ENCODE results near the gene WASF2. TPM values are rescaled to one million over a fixed set of nuclear protein-coding genes. Genes with fewer than 3 reads are reported as not detected.
"Not testable (repeated sequence)": the region's sequence is repeated elsewhere in the genome, so short reads cannot be mapped to it uniquely, and the experiment has no call there.

WASF2 gene
- total RNA-seq, 1 experiment from 2014 or later = 18.2 TPM

GRCh38 chr1:27398405-27399149, 91.4 kb downstream of the WASF2 start:
- no peak for DNase-seq (ENCODE audit: low read depth)

- no peak for DNase-seq (ENCODE audit: low read depth)
Measured at GRCh38 chr1:27397749-27398148, 92.2 kb downstream of the WASF2 start.

- no peak for DNase-seq (ENCODE audit: low read depth)
Measured at GRCh38 chr1:27397110-27397509, 92.9 kb downstream of the WASF2 start.

DNA sequence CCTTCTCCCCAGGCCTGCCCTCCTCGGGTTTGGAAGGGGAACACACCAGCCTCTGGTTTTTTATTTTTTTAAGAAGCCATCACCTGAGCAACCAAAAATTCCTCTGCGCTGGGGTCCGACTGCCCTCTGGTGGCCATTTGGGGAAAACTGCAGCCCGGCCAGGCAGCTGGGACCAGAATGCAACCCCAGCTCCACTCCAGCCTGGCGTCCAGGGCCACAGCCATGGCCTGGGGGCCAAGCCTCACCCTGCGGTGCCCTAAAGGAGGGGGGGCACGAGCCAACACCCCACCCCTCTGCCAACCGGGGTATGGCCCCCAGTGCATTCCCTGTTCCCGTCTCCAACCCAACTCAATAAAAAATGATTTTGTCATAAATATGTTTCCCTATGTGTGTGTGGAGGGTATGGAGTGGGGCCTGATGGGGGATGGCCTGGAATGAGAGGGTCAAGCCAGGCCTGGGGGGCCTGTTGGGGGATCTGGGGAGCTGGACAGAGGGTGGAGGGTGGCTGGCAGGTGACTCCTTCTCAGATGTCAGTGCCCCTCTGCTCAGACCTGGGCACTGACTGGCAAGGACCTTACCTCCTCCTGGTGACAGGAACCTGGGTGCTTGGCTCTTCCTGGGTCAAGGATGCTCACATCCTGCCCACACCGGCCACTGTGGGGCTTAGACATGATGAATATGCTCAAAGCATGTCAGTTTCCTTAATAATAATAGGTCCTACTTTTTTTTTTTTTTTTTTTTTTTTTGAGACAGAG, 94.3 kb downstream of the WASF2 start:
- DNase-seq (ENCODE audit: low read depth) = peak; percentile 73

- no peak for DNase-seq (ENCODE audit: low read depth)
Measured at GRCh38 chr1:27394925-27395324, 95.0 kb downstream of the WASF2 start.

GRCh38 chr1:27394282-27394658, 95.7 kb downstream of the WASF2 start:
- DNase-seq (ENCODE audit: low read depth) = no peak

DNA sequence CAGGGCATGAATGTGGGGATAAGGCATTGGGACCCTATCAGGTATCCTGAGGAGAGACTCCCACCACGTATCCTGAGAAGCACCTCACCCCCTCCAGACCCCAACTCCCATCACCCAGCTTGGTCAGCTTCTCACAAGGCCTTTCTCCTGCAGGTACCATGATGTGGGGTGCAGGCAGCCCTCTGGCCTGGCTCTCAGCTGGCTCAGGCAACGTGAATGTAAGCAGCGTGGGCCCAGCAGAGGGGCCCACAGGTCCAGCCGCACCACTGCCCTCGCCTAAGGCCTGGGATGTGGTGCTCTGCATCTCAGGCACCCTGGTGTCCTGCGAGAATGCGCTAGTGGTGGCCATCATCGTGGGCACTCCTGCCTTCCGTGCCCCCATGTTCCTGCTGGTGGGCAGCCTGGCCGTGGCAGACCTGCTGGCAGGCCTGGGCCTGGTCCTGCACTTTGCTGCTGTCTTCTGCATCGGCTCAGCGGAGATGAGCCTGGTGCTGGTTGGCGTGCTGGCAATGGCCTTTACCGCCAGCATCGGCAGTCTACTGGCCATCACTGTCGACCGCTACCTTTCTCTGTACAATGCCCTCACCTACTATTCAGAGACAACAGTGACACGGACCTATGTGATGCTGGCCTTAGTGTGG, 96.2 kb downstream of the WASF2 start:
- no peak for DNase-seq (ENCODE audit: low read depth)

DNA sequence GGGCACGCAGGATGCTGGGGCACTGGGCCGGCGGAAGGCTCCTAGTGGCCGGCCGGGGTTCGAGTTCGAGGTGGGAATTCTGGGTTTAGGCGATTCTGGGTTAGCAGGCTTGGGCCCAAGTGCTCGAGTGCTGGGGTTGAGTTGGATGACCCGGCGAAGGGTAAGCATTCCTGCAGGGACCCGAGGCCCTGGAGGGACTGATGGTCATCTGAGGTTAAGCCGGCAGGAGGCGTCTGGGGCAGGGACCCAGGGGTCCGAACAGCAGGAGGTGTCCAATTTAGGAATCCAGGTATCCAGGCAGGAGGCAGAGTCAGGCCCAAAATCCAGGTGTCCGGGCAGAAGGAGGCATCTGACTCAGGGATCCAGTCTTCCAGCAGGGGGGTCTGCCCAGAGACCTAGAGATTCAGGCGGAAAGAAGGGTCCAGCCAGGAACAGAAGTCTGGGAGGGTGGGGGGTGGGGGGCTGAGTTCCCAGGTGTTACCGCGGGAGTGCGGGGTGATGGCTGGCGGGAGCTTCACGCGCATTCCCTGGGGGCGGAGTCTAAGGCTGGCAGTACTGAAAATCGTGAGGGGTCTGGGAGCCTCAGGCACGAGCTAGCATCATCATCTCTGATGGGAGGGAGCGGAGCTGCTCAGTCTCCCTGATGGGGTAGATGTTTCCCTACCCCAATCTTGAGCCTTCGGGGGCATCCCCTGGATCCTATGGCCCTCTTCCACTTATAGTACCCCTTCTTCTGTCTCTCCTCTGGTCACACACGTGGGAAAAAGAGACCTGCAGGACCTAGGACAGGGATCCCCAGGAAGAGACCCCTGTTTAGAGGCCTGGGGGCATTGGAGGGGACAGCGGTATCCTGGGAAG, 97.0 kb downstream of the WASF2 start:
- DNase-seq (ENCODE audit: low read depth) = no peak

DNA sequence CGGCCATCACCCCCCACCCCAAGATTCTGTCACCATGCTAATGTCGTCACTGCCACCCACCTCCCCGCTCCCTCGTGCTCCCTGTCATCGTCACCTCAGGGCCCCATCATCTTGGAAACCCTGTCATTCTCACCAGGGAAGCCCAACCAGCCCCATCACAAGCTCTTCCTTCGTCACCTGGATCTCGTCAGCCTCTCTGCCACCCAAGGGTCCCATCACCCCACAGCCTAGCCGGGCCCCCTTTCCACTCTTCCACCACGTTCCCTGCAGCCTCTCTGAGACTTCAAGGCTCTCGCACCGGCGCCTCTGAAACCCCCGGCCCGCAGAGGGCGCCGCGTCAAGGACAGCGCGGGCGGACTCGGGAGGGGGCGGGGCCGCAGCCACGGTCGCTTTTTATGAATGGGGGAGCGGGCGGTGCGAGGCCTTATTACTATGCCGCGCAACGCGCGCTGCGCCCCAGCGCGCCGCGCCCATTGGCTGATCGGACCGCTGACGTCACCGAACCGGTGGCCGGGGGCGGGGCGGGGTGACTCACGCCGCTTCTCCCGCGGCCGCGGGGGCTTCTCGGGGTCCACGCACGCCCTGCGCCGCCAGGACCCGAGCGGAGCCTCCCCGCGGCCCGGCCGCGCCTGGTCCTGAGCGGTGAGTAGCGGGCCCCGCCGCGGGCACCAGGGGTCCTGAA, 97.7 kb downstream of the WASF2 start, which contains the start of gene GPR3:
Gene GPR3 (plus strand): TSS at position 527 of the 682 bp plus-strand sequence. CDS start 1,177 bp downstream, outside the sequence.
- DNase-seq (ENCODE audit: low read depth) = peak; percentile 89

DNA sequence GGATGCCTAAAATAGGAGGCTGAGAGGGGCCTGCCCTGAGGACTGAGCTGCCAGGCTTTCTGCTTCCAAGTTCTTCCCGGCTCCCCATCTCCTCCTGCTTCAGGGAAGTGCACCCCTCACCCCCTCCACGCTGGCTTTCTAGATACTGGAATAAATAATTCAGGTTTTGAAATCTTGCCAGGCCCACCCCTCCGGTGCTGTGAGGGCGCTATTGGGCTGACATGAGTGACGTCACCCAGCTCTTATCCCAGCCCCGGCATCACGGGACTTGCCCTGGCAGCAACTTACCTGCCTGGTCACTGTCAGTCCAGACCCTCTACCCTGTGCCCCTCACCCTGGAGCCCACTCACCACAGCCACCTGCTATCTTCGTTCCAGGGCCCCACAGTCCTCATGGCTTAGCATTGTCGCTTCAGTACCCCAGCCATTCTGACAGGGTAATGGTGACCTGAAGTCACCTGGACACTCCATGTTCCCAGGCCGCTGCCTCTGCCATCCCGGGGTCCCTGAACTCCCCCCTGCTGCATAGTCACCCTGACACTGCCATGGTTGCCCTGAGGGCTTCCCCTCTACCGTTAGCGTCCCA, 98.4 kb downstream of the WASF2 start:
- DNase-seq (ENCODE audit: low read depth) = peak; percentile 35

DNA sequence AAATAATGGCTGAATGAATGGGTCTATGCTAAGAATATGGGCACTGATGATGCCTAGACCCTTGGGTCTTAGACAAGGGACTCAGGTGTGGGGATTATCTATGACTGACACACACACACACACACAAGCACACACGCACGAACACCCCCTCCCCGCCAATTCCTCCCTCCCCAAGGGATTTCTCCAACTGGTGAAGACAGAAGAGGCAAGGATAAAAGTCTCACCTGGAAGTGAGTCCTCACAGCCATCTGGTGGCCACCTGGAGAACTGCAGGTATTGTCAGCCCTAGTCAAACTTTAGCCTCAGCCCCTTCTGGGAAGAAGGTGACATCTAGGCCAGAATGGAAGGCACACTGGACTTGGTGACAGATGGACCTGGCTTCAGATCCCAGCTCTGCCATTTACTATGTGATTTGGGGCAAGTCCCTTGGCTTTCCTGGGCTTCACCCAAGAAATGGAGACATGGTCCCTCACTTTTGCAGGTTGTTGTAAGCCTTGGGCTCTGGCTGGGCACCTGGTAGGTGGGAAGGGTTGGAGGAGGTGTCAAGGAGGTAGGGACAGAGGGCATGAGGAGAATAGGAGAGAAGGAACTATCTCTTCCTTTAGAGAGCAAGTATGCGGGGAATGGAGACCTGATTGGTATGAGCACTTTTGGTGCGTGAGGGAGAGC, 101.5 kb downstream of the WASF2 start:
- peak; percentile 40 for DNase-seq (ENCODE audit: low read depth)

DNA sequence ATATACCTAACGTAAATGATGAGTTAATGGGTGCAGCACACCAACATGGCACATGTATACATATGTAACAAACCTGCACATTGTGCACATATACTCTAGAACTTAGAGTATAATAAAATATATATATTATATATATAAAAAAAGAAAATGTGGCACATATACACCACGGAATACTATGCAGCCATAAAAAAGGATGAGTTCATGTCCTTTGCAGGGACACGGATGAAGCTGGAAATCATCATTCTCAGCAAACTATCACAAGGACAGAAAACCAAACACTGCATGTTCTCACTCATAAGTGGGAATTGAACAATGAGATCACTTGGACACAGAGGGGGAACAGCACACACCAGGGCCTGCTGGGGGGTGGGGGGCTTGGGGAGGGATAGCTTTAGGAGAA, 105.2 kb downstream of the WASF2 start:
- DNase-seq (ENCODE audit: low read depth) = not testable (repeated sequence)

DNA sequence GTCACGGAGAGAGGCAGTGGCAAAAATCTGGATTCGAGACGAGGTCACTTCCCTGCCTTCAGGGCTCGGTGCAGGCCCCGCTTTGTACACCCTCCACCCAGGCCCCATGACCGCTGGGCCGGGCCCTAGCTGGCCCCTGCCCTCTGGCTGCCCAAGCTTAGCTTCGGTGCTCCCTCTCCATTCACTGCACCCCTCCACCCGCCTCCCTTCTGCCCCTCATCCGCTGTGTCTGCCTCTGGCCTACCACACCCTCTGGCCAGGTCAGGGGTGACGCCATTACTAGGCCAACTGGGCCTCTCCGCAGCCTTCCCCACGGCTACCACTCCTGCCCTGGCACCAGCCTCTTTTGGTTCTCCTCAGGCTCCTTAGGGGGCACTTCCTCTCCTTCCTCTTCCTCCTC, 106.3 kb downstream of the WASF2 start:
- no peak for DNase-seq (ENCODE audit: low read depth)

DNA sequence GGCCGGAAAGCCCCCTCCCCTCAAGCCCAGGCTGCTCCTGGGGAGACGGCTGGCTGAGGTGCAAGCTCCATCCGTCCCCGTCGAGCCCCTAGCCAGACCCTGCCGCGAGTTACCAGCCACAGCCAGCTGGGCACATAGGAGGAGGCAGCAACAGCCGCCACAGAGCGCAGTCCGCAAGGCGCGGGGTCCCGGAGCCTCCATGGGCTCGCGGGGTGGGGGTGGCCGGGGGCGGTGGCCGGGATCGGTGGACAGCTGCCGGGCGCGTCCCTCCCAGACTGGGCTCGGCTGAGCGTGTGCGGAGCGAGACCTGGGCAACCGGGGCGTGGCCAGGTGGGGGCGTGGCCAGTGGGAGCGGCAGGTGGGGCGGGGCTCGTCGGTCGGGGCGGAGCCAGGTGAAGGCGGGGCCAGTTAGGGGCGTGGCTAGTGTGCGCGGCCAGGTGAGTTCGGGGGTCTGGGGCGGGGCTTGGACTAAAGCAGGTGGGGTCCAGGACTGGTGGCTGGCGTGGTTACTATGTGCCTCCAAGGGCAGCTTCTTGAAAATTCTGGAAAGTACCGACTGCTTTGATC, 106.8 kb downstream of the WASF2 start, which contains the start of gene CD164L2:
Gene CD164L2 (minus strand): TSS at position 295 of the 567 bp plus-strand sequence. CDS start 94 bp downstream, at position 201.
- no peak for DNase-seq (ENCODE audit: low read depth)

DNA sequence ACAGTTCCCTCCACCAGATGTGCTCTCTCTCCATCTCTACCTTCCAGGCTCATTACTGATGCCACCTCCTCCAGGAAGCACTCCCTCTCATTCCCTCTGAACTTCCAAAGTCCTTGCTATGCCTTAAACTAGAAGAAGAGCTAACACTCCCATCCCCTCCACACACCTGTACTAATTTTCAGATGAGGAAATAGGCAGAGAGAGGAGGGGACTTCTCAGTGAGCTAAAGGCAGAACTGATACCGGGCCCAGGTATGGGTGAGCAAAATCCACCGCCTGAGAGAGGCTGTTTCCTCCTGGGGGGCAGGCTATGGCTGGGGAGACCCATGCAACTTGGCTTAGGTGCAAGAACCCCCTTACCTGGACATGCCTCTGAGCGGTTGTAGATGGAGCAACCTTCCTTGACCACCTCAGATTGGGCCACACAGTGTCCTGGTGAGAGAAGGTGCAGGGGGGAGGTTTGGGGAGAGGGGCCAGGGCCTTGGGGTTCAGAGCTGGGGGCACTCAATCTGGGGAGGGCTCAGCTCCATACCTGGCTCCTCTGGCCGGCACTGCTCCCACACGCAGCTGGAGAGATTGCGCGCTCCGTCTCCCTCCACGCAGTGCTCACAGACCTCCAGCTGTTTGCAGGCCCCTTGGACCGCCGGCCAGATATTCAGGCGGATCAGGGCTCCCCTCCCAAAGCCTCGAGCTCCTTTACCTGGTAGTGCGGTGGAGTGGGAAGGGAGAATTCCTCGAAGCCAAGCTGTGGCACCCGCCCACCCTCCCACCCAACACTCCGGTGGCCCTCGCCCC, 107.8 kb downstream of the WASF2 start:
- no peak for DNase-seq (ENCODE audit: low read depth)

DNA sequence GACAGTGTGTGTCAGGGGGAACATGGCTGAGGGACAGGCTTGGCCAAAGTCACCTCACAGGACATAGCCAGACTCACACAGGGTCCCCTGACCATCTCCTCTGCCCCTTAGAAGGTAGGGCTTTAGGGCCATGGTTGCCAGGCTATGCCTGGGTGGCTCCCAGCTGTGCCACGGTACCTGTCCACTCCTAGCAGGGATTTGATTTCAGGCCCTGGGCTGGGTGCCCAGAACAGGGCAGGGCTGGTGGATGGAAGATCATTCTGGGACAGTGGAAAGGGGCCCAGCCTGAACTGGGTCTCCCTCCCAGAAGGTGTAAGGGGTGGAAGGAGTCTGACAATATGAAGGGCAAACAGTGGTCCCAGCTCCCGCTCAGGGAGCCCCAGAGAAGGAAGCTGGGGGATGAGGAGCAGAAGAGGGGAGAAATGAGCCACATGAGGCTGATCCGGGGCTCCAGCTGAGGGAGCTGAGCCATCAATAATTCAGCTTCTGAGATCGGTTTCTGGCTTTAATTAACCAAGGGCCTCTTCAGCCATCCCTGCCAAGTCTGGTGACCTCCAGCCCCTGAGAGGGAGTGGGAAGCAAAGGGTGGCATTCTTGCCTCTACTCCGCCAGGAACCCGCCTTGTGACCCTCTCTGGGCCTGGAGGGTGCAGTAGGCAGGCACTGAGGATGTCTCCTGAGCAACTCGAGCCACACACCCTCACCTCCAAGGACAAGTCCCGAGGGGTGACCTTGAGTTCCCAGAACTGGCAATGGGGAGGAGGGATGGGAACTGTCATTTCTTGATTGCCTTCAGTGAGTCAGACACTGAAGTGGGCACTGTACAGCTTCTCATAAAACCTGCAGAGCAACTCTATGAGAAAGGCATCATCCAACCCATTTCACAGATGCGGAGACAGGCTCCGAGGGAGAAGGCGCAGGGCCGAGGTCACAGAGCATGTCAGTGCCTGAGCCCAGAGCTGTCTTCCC, 108.9 kb downstream of the WASF2 start:
- DNase-seq (ENCODE audit: low read depth) = no peak

- no peak for DNase-seq (ENCODE audit: low read depth)
Measured at GRCh38 chr1:27380224-27380623, 109.7 kb downstream of the WASF2 start.

Measured in HT1080 (cell line).